ENCODE data around the gene ITGA6.

ITGA6 gene

DNA sequence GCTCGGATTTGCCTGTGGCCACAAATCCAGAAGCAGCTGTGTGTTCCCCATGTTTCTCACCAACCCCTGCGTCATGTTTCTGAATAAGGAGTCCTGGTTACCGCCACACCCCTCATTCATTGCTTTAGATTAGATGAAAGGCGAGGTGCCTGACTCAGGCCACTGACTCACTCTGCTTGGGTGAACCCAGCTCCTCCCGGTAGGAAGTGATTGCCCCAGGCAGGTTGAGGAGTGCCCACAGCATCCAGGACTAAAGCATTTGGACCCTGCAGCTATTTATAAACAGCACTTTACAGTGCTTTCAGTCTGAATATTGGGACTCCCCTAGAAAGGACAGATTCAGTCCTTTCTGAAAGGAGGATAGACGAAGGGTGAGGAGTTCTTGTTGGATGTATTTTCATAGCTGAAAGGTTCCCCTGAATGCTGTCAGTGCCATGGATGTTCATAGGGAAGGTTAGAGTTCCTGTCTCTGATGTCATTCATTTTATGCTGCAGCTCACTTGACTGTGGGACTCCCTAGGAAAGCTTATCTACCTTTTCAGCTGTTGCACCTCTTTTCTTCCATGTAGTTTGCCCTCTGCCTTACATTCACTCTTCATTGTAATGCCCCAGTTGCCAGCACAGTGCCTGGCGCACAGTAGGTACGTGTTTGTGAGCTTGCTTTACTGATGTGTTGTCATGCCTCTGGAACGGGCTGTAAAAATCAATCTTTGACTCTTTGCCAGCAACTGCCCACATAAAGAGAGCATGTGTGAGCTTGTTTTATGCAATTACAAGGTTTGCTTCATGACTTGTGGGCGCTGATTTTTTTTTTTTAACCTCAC, 14.9 kb downstream of the ITGA6 start:
- DNase-seq = peak; percentile 72

DNA sequence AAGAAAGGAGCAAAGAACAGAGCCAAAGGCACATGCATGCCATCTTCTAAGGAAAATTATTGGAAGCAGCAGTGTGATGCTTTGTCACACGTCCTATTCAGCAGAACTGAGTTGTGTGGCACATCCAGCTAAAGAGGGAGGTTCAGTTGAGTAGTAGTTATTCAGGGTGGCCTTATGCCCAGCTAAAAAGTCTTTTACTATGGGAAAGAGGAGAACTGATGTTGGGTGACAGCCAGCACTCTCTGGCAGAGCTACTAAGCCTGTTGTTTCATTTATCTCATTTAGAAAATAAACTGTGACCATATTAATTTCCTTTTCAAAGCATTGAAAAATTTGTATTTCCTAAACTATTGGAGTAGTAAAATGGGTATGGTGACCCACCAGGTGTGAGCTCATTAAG, 18.5 kb downstream of the ITGA6 start:
- no peak for DNase-seq

DNA sequence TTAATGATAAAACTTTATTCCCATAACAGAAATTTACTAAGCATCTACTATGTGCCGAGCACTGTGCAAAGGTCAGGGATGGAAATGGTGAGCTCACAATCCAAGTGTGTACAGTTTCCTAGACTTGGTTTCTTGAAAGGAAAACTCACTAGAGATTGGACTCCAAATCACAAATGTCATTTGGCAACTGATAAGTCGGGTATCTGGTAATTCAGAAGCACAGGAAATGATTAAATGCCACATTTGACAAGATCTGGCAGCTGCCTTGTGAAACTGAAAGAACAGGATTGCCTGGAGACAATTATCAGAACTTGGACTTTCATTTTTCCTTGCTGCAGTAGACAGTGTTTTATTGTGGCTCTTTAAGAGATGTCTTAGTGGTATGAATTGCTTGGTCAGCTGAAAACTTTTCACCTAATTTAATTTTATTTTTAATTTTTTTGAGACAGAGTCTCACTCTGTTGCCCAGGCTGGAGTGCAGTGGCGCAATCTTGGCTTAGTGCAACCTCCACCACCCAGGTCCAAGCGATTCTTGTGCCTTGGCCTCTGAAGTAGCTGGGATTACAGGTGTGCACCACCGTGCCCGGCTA, 19.2 kb downstream of the ITGA6 start:
- DNase-seq = no peak

DNA sequence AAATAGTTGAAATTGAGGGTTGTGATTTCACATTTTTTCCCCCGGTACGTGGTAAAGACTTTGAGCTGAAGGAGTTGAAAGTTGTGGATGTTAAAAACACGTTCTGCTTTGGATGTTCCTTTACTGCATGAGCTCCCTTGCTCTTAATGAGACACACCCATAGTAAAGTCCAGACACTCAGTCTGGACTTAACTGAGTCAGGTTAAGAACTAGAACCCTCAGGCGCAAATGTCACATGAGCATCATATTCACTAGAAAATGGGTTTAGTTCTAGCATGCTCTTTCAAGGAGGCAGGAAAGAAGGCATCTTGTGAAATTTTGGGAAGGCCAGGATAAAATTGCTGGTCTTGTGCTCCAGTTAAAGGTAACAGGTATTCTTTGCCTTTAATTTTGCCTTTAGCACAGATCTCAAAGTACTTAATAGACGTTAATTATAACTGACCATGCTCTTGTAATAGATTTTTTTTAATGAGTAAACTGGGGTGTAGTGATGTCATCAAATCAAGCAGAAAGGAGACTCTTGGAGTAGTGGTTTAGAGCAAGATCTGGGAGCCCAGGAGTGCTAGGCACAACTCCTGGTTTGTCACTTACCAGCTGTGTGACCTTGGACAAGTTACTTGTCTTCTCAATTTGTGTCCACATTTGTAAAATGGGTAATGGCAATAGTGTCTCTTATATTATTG, 20.6 kb downstream of the ITGA6 start:
- no peak for DNase-seq

DNA sequence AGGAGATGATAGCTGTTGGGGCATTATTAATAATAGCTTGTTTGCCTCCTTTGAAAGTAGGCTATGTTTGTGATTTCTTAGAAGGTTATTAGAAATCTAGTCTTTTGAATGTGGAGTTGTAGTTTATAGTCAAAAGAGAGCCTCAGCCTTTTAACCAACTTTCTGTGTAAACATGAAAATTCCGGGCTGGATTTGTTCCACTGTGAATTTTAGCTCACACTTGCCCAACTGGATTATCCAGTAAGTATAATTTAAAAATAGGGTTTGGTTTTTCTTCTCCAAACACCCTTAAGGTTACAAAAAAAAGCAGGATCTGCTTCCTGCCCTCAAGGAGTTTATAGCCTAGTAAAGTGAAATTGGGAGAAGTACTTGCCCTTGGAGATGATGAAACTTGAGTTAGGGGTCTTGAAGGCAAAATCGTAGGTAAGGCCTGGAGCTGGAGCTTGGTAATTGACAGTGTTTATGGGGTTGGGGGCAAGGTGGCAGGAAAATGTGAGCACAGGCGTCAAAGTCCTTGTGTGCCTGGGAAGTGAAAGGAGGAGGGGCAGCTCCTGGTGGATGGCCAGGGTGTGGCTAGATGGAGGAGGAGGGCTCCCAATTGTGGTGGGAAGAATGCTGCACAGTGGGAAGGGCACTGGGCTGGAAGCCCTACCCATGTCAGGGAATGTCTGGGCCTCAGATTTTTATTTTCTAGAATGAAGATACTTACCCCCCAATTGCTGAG, 21.3 kb downstream of the ITGA6 start:
- DNase-seq = no peak

DNA sequence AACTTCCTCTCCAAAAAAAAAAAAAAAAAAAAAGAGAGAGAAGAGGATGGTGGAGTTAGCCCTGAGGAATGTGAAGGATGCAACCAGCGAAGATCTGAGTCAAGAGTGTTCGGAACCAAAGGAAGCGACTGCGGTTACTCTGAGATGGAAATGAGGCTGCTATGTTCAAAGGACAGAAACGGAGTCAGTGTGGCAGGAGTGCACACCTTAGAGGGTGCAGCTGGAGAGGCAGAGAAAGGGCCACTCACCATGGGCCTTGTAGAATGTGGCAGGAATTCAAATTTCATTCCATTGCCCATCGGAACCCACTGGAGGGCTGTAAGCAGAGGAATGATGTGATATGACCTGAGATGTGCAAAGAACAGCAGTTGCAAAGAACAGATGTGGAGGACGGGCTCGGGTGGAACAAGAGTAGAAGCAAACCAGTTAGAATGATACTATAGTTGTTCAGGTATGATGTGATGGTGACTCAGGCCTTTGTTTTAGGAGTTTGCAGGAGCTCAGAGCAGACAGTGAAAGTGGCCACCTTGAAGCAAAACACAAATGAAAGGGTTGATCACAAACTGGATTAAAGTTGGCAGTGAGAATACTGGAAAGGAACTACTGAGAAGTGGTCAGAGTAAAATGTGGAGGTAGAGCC, 22.6 kb downstream of the ITGA6 start:
- peak; percentile 43 for DNase-seq

DNA sequence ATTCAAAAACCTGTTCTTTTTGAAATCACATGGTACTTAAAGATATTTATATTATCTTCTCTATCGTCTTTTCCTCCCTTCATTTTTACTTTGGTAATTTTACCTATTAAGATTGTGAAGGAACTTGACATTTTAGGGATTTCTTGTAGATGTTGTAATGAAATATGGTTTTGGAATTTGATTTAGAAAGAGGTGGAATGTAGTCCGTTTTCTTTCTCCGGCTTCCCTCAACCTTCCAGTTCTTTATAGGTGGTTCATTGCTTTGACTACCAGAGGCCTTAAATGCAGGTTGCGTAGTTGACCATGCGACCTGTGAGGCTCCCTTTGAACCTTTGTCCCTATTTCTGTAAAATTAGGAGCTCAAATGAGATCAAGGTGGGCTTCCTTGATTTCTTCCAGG, 24.5 kb downstream of the ITGA6 start:
- DNase-seq = no peak

DNA sequence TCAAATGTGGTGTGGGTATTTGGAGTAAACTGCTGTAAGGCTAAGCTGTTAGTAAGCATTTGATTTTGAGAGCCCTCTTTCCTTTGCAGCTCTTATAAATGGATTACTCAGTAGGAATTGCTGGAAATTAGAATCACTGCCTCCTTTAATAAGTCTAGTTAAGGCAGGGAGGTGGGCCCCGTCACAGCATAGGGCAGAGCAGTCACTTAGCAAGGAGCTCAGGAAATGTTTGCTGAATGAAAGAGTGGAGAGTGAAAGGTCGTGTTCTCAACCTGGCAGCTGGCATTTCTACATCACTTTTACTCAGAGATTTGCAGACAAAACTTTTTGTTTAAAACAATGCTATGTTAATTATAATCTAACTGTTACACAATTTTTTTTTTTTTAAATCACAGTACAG, 25.5 kb downstream of the ITGA6 start:
- no peak for DNase-seq

DNA sequence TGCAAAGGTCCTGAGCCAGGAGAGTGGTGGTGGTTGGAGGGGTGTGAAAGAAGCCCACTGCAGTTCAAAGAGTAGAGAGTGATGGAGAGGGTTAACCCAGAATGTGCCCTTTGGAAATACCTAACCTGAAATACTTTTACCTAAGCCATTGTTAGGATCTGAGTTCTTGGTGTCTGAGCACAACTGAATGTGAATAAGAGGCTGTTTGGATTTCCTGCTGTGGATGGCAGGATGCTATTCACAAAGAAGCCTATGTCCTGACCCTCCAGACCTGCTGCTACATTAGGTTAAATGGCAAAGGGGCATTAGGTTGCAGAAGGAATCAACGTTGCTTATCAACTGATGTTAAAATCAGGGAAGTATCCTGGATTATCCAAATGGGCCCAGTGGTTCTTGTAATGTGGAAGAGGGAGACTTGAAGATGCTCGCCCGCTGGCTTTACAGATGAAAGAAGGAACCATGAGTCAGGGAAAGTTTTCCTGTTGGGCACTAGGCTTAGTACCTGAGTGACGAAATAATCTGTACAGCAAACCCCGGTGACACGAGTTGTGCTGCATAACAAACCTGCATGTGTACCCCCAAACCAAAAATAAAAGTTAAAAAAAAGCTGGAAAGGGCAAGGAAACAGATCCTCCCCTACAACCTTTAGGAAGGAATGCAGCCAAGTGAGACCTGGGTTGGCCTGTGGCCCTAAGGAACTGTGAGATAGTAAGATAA, 27.2 kb downstream of the ITGA6 start:
- no peak for DNase-seq

DNA sequence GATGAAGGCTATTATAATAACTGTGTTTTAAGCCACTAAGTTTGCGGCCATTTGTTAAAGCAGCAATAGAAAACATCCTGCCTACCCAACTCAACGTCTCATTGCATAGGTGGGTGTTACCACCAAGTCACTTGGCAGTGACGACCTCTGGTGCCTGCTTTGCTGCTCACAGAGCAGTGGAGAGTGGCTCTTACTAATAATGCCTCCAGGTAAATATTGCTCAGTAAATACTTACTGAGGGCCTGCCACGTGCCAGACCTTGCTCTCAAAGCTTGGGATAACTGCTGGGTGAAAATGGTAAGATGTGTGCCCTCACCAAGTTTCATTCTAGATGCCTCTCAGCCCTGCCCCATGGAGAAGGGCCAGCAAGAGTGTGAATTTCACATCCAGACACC, 27.7 kb downstream of the ITGA6 start:
- no peak for DNase-seq

DNA sequence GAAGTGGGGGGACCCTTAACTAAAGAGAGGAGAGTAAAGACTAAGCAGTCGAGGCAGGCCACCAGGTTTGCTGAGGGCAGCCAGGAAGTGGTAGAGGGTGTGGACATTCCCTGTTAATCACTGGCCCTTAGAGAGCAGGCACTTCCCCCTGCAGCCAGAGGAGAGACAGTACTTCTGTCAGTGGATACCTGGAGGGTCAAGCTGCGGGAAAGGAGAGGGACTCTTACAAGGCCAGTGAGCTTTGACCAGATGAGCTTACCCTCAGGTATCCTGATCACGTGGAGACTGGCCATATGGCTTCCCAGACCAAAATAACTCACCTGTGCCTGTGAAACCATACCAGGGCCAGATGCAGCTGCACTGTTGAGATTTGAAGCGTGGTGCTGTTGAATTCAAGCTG, 28.6 kb downstream of the ITGA6 start:
- DNase-seq = no peak

DNA sequence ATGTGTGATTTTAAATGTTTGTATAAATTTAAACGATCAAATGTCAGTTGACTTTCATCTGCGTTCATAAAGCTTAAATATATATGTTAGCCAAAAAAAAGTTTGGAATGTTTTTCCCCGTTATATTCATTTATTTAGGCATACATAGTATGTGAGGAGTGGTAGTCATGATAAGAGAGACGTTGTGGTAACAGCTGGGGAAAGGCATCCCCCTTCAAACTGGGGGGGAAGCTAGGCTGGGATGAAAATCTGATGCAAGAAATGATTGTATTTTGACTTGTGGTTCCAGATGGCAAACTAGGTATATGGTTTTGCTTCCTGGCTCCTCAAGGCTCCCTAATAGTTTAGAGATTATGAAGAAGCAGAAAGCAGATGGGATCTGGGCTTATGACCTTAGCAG, 30.1 kb downstream of the ITGA6 start:
- DNase-seq = no peak

DNA sequence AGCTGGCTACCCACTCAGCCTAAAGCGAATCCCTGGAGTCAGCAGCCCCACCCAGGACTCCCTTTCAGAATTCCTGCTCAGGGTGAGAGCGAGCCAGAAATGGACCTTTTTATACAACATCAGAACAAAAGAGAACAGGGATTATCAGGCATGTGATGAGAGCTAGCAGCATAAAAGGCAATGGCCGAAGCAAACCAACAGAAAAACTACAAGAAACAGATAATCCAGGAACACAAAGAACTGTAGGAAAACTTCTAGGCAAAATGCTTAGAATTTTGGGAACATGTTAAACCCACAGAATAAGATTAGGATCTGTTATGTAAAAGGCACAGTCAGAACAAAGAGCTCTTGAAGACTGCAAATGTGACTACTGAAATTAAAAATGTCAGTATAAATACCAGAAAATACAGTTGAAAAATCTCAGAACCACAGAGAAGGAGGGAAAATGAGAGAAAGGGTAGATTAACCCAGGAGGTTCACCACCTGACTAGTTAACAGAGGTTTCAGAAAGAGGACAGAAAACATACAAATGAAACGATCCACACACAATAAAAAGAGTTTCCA, 31.3 kb downstream of the ITGA6 start:
- DNase-seq = no peak

DNA sequence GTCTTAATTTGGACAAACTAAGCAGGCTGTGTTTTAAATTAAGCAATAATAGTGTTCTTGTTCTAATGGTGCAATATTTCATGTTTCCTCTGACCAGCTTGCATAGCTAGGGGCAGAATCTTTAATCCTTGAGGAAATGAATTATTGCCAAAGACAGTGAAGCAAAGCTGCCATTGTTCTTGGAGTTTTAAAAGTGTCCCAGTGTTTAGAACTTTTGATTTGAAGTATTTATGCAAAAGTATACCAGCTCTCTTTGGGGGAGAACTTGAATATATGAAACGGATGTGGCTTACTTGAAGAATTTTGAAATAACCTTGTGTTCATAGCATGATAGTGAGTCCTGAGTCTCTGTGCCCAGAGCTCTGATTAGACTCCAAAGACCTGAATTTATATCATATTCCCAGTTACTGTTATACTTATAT, 33.4 kb downstream of the ITGA6 start:
- DNase-seq = peak; percentile 47

DNA sequence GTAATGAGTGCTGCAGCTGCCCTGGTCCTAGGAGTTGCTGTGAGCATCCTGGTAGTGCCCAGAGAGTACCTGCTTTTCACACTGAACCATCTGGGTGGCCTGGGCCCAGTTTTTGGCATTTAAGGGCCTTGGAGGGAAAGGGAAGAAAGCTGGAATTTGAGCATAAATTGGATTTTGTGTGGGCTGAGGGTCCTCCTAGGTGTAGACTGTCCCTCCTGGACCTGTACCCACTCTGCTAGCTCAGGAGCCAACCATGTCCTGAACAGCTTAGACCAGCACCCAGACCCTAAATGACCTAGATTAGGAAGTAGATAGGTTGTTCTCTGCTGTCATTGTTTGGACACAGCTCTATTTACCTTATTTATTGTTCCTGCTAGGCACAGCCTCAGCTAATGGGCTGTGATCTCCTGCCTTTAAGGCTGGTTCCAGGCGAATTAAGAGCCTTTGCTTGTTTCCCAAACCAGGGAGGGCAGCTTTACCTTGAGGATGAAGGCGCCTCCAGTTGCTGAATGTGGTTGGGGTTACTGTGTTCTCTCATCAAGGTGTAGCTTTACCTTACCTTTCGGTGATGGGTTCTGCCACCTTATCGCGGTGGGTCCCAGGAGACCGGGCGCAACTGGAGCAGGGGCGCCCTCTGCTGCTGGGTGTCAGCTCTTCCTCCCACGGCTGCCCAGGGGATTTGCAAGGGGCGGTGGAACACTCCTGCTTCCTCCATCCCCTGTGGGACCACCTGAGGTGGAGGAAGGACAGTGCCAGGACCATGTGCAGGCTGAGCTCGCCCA, 34.4 kb downstream of the ITGA6 start:
- DNase-seq = peak; percentile 23

DNA sequence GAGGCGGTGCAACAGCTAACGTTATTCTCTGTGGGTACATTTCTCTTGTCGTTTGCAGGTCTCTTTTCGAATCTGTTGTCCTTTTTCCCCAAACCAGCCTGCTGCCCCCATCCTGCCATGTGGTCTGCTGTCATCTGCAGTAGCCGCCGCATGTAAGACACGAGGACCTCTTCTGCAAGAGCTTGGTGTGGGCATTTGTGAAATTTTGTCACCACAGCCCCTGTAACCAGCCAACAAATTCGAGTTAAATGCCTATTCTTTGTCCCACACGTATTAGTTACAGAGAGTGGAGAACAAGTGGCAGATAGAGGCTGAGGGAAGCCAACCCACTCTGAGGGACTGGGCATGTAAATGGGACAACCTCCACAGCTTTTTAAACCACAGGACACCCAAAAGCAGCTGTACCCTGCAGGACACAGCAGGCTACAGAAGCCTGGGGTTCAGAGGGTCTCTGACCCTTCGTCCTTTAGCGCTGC, 35.0 kb downstream of the ITGA6 start:
- no peak for DNase-seq

DNA sequence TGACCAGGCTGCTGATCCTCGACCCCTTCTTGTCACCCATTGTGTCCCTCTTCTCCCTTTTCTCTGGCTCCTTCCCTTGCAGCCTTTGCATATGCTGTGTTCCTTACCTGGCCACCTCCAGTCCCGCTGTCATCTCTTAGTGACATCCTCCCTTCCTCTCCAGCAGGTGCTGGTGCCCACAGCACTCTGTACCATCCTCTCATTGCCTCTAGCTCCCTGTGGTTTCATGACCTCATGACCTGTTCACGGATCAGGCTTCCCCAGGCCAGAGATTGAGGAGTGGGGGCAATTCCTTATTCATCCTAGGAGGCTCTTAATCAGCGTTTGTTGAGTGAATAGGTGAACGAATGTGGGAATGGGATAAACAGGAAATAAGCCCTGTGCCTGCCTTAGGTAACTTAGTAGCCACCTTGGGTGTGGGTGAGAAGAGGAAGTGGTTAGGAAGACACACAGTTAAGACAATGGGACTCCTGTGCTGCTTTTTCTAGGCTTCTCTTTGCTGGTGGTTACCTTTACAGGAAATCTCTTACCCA, 35.5 kb downstream of the ITGA6 start:
- no peak for DNase-seq

DNA sequence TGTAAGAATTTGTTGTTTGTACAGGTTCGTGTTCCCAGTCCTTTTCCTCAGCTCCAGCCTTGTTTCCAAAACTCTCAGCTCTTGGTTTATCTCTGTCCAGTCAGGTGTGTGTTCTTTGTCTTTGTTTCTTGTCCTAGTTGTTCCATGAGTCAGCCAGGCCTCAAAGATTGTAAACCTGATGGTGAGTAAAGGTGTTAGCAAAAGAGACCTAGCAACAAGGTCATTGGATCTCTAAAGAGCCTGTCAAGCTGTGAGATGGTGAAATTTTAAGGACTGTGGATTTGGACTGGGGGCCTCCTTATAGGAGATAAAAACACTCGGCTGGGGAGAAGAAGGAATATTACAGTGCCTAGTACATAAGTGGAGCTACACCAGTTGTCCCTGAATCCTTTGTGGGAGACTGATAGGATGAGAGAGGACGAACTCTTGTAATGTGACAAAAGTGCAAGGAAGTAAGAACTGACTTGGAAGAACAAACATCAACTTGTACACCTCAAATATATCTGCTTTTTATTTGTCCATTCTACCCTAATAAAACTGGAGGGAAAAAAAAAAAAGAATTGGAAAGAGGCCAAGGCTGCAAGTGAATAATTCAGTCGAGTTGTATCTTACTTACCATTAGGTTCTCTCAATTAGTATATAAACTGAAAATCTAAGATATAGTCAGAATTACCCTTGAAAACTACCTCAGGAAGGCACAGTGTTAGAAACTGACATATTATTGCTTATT, 37.2 kb downstream of the ITGA6 start:
- no peak for DNase-seq

DNA sequence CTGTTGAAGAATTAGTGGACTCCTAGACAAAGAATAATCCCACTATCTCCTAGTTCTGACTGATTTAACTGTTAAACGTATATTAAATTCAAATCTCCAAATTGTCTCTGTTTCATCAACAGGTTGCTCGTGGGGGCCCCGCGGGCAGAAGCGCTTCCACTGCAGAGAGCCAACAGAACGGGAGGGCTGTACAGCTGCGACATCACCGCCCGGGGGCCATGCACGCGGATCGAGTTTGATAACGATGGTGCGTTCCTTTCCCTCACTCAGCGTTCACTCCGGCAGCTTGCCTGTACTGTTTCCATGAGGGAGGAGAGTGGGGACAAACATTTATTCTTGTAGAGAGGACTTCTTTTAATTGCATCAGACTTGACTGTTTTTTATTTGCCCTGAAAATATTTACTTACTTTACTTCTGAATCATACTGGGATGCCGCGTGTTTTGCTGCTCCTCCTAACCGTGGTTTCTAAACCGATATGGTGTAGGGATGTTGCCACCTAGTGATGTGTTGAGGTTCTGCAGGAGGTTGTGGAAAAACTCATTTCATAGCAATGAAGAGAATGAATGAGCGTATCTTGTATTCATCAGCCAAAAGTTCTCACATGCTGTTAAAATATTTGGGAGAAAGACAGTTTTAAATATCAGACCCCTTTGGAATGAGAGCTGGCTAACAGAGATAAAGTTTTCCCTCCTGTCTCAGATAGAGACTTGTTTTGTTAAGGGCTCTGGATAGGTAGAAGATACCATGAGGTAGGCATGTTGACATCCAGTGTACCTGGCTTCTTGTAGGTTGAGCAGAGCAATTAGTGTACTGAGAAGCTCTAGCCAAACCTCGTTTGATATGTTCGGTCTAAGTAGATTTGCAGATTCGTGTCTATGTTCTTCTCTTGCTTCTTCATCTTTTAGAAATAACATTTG, 38.3 kb downstream of the ITGA6 start:
- peak; percentile 81 for DNase-seq

Data from fibroblast of skin of right quadriceps (primary cell).